ENCODE measurements around the gene COL8A1.
"Not testable (repeated sequence)": the region's sequence is repeated elsewhere in the genome, so short reads cannot be mapped to it uniquely, and the experiment has no call there.

The COL8A1 gene

GRCh38 chr3:99721633-99722007, 83.2 kb downstream of the COL8A1 start:
- DNase-seq (ENCODE audit: low read depth): peak; percentile 18
- in situ Hi-C loops (cut with HindIII; ENCODE audit: low sequenced_read_pairs): no loop called here
- no peak for TF ChIP-seq CTCF (IDR thresholded peaks at IDR 0.05; ENCODE audit: low read depth, low read length, missing control alignments)
- H3K4me3 ChIP-seq (ENCODE audit: low read depth, low read length): no peak overlapping the region

GRCh38 chr3:99724276-99724675, 85.9 kb downstream of the COL8A1 start:
- no peak for TF ChIP-seq CTCF (IDR thresholded peaks at IDR 0.05; ENCODE audit: low read depth, low read length, missing control alignments)
- H3K4me3 ChIP-seq (ENCODE audit: low read depth, low read length): no peak overlapping the region
- in situ Hi-C loops (cut with HindIII; ENCODE audit: low sequenced_read_pairs): no loop called here
- DNase-seq (ENCODE audit: low read depth): no peak

- in situ Hi-C loops (cut with HindIII; ENCODE audit: low sequenced_read_pairs): no loop called here
- no peak for TF ChIP-seq CTCF (IDR thresholded peaks at IDR 0.05; ENCODE audit: low read depth, low read length, missing control alignments)
- no peak for DNase-seq (ENCODE audit: low read depth)
- no peak overlapping the region for H3K4me3 ChIP-seq (ENCODE audit: low read depth, low read length)
Observed at GRCh38 chr3:99730870-99731269, 92.5 kb downstream of the COL8A1 start.

- in situ Hi-C loops (cut with HindIII; ENCODE audit: low sequenced_read_pairs): no loop called here
- no peak for DNase-seq (ENCODE audit: low read depth)
- no peak for TF ChIP-seq CTCF (IDR thresholded peaks at IDR 0.05; ENCODE audit: low read depth, low read length, missing control alignments)
- H3K4me3 ChIP-seq (ENCODE audit: low read depth, low read length): no peak overlapping the region
Observed at GRCh38 chr3:99731499-99731898, 93.1 kb downstream of the COL8A1 start.

GRCh38 chr3:99740371-99740770, 102.0 kb downstream of the COL8A1 start:
- in situ Hi-C loops (cut with HindIII; ENCODE audit: low sequenced_read_pairs); DNase-seq (ENCODE audit: low read depth); H3K4me3 ChIP-seq (ENCODE audit: low read depth, low read length): not testable (repeated sequence)

GRCh38 chr3:99741588-99741987, 103.2 kb downstream of the COL8A1 start:
- no peak overlapping the region for H3K4me3 ChIP-seq (ENCODE audit: low read depth, low read length)
- no peak for TF ChIP-seq CTCF (IDR thresholded peaks at IDR 0.05; ENCODE audit: low read depth, low read length, missing control alignments)
- in situ Hi-C loops (cut with HindIII; ENCODE audit: low sequenced_read_pairs): no loop called here
- no peak for DNase-seq (ENCODE audit: low read depth)

- no peak for DNase-seq (ENCODE audit: low read depth)
- TF ChIP-seq CTCF (IDR thresholded peaks at IDR 0.05; ENCODE audit: low read depth, low read length, missing control alignments): peak; percentile 40
- no peak overlapping the region for H3K4me3 ChIP-seq (ENCODE audit: low read depth, low read length)
- in situ Hi-C loops (cut with HindIII; ENCODE audit: low sequenced_read_pairs): no loop called here
Observed at GRCh38 chr3:99747915-99748314, 109.5 kb downstream of the COL8A1 start.
